Measurements from ENCODE around the gene TTC34. TPM values are rescaled to one million over a fixed set of nuclear protein-coding genes. Genes with fewer than 3 reads are reported as not detected.

TTC34 gene
- polyA plus RNA-seq, 3 donors = 0.03 to 1.00 TPM; not detected in 1

- H3K4me1 ChIP-seq (ENCODE audit: control insufficient read depth in 1 of 2, insufficient read depth in 2 of 2, low read length in 2 of 2) = peaks cover 47 to 52% of the 10 kb centered on the region in 2 donors
- Mint-ChIP-seq H3K27me3 (ENCODE audit: low read depth in 3 of 3) (peaks cover 7 to 20% (median 9%) of the 10 kb centered on the region in 3 donors), H3K4me1 (peaks cover 39% of the 10 kb centered on the region), H3K36me3 (peaks cover 6 to 8% of the 10 kb centered on the region in 2 donors), H3K9me3 (peaks cover 0 to 3% (median 2%) of the 10 kb centered on the region in 7 donors), H3K4me3 (peak within 1 kb of the TSS; percentile 79 to 88), H3K27ac (peak within 1 kb of the TSS; percentile 93 to 97 (median 96))
- peaks cover 0 to 4% of the 10 kb centered on the region in 2 donors for H3K36me3 ChIP-seq (replicated peaks in 1 of 2; ENCODE audit: control insufficient read depth in 1 of 2, insufficient read depth in 2 of 2, low read length in 2 of 2)
- peaks cover 6% of the 10 kb centered on the region for H3K79me2 ChIP-seq (ENCODE audit: insufficient read depth, low read length)
- peak within 1 kb of the TSS; percentile 96 for H3K4me2 ChIP-seq (replicated peaks; ENCODE audit: extremely low read depth, low read length, poor library complexity, severe bottlenecking)
- peak within 1 kb of the TSS; percentile 58 to 78 (median 67) for H3K4me3 ChIP-seq (replicated peaks in 1 of 3; ENCODE audit: low read depth in 2 of 3, low read length in 3 of 3)
- H4K20me1 ChIP-seq (ENCODE audit: insufficient read depth, low read length) = no peaks in the 10 kb centered on the region
- H3K27ac ChIP-seq (ENCODE audit: low read depth in 1 of 2, low read length in 2 of 2) = peak within 1 kb of the TSS; percentile 92 to 96
- WGBS (ENCODE audit: insufficient coverage) = under 1% methylated on average over 91 of the region's 107 CpGs
- DNase-seq = peak; percentile 97 to 100 (median 99)
- peak within 1 kb of the TSS; percentile 84 for H3K9ac ChIP-seq (ENCODE audit: insufficient read depth, low read length, poor library complexity, severe bottlenecking)
- H3K27me3 ChIP-seq (ENCODE audit: control insufficient read depth in 2 of 2, insufficient read depth in 2 of 2, low read length in 2 of 2) = peaks cover 0 to 8% of the 10 kb centered on the region in 2 donors
- H3K9me3 ChIP-seq (replicated peaks in 1 of 2; ENCODE audit: control insufficient read depth in 1 of 2, insufficient read depth in 1 of 2, low read length in 2 of 2) = no peaks in the 10 kb centered on the region
- TF ChIP-seq CTCF (IDR thresholded peaks at IDR 0.05) = no peak
- peak within 1 kb of the TSS; percentile 76 for H2AFZ ChIP-seq (ENCODE audit: insufficient read depth, low read depth, low read length, poor library complexity, severe bottlenecking)
- intact Hi-C loops (cut with micrococcal nuclease) = loop anchor here (1.0 to 5.0 kb wide), 8 partner anchors 40 to 389 kb away; partner anchors contain the start of genes PANK4 (in 2 of the 2), MORN1 (in 1 of the 2), PEX10 (in 1 of the 2) and RER1 (in 1 of the 2)
Measured at GRCh38 chr1:2586154-2587070, 215.1 kb downstream of the TTC34 start, which contains the start of gene PRXL2B. Gene PRXL2B, plus strand, starts transcription at chr1:2586777. Its CDS starts 109 bp downstream, at chr1:2586886.

Other genes starting within 250 kb of the TTC34 start
- gene TNFRSF14, start 245.3 kb downstream of the TTC34 start, polyA plus RNA-seq = 100 to 1,000 TPM in 1 of 3 donors, 10 to 100 TPM in 2; 62.1 to 512 (median 64.4) TPM
- 1 to 10 TPM; 3.6 to 8.8 (median 6.0) TPM for gene PRXL2B, start 214.9 kb downstream of the TTC34 start, polyA plus RNA-seq
- gene MMEL1, start 168.7 kb downstream of the TTC34 start, polyA plus RNA-seq = 1 to 10 TPM; 1.1 to 4.4 (median 1.9) TPM
- not detected for gene ACTRT2, start 219.8 kb upstream of the TTC34 start, polyA plus RNA-seq